Measurements from ENCODE around the gene SLAMF6.

DNA sequence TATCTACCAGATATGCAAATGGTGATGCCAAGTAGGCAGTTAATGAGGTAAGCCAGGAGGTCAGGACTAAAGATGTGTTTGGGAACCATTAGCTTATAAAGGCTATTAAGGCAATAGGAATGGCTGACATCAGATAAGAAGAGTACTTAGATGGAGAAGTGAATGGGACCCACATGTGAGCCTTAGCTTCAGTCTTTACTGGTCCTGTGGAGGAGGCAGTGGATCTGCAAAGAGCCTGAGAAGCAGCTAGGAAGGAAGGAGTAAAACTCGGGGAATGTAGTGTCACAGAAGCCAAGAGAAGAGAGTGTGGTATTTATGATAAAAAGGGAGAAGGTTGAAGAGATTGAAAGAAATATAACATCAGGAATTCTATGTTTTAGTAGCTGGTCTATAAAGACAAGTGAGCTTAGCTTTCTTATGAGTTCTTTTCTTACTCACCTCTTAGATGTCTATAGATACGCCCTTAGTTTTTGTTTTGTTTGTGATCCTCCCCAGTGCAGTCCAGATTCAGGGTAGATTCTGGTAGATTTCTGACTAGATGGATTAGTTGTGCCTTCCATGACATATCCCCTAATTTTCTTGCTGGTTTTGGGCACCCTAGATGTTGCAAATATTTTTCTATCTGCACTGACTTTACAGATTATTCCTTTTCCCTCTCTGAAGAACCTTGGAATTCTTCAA is 39.4 kb downstream of the SLAMF6 start:
- TF ChIP-seq, protein P1, sequence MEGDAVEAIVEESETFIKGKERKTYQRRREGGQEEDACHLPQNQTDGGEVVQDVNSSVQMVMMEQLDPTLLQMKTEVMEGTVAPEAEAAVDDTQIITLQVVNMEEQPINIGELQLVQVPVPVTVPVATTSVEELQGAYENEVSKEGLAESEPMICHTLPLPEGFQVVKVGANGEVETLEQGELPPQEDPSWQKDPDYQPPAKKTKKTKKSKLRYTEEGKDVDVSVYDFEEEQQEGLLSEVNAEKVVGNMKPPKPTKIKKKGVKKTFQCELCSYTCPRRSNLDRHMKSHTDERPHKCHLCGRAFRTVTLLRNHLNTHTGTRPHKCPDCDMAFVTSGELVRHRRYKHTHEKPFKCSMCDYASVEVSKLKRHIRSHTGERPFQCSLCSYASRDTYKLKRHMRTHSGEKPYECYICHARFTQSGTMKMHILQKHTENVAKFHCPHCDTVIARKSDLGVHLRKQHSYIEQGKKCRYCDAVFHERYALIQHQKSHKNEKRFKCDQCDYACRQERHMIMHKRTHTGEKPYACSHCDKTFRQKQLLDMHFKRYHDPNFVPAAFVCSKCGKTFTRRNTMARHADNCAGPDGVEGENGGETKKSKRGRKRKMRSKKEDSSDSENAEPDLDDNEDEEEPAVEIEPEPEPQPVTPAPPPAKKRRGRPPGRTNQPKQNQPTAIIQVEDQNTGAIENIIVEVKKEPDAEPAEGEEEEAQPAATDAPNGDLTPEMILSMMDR (IDR thresholded peaks at IDR 0.05 in 4 of 5, conservative IDR thresholded peaks at IDR 0.05 in 1 of 5), result no peak
- no peak for TF ChIP-seq POLR2A (IDR thresholded peaks at IDR 0.05)

Measured in gastrocnemius medialis (tissue), 4 donors.